SK-N-SH treated with all-trans-retinoic acid at 6 μM for 48 hours (cell line): ENCODE data around the gene DISP3.

Experiments
- ARNTL ChIP-seq: fragments of 450-650 bp; formaldehyde crosslinking; IDR thresholded peaks from 2 replicates; pipeline ENCODE4 v1.5.0; 2020; ENCODE audit warnings: low read depth, mild to moderate bottlenecking, moderate library complexity, borderline replicate concordance
- TOX ChIP-seq: fragments of 250-450 bp; sonication (Bioruptor Pico); IDR thresholded peaks from 2 replicates; pipeline ENCODE4 v1.8.0; 2021; ENCODE audit warnings: mild to moderate bottlenecking, moderate library complexity, borderline replicate concordance
- ZNF565 ChIP-seq: fragments of 450-650 bp; formaldehyde crosslinking; conservative IDR thresholded peaks from 2 replicates; pipeline ENCODE4 v1.5.0; 2020; ENCODE audit warnings: low read depth, mild to moderate bottlenecking, moderate library complexity
- TF ChIP-seq, protein P1 (sequence below): fragments of 250-450 bp; sonication (Bioruptor Pico); IDR thresholded peaks from 2 replicates; pipeline ENCODE4 v1.5.1; 2021; ENCODE audit warnings: mild to moderate bottlenecking, moderate library complexity
- TF ChIP-seq, protein P2 (sequence below): fragments of 250-450 bp; sonication (Bioruptor Pico); IDR thresholded peaks from 2 replicates; pipeline ENCODE4 v1.8.0; 2021; ENCODE audit warnings: low read depth, mild to moderate bottlenecking, moderate library complexity, borderline replicate concordance
- TF ChIP-seq, protein P3 (sequence below): fragments of 250-450 bp; sonication (Bioruptor Pico); IDR thresholded peaks from 2 replicates; pipeline ENCODE4 v1.5.0; 2020; ENCODE audit warnings: mild to moderate bottlenecking, moderate library complexity

DNA sequence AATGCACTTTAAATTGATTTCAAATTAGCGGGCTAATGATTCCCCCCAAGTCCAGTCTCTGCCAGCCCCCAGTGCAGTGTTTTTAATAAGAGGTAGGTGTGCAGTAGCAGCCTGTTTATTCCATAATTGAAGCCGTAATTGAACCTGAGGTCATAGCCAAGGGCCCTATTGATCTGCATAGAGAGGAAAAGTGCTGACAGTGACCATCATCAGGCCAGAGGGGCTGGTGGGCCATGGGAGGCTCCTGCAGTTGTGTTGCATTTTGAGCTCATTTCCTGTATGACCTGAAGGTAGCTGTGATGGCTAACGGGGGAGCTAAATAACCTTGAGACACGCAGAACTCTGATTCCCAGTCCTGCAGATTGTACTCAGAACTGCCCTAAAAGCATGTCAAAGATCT, 67.5 kb downstream of the DISP3 start:
- TF ChIP-seq ARNTL (CRISPR knock-in tag) (no peak), ZNF565 (CRISPR knock-in tag) (no peak), TOX (CRISPR knock-in tag) (no peak)
- TF ChIP-seq, protein P1, sequence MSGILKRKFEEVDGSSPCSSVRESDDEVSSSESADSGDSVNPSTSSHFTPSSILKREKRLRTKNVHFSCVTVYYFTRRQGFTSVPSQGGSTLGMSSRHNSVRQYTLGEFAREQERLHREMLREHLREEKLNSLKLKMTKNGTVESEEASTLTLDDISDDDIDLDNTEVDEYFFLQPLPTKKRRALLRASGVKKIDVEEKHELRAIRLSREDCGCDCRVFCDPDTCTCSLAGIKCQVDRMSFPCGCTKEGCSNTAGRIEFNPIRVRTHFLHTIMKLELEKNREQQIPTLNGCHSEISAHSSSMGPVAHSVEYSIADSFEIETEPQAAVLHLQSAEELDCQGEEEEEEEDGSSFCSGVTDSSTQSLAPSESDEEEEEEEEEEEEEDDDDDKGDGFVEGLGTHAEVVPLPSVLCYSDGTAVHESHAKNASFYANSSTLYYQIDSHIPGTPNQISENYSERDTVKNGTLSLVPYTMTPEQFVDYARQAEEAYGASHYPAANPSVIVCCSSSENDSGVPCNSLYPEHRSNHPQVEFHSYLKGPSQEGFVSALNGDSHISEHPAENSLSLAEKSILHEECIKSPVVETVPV: no peak
- TF ChIP-seq, protein P2, sequence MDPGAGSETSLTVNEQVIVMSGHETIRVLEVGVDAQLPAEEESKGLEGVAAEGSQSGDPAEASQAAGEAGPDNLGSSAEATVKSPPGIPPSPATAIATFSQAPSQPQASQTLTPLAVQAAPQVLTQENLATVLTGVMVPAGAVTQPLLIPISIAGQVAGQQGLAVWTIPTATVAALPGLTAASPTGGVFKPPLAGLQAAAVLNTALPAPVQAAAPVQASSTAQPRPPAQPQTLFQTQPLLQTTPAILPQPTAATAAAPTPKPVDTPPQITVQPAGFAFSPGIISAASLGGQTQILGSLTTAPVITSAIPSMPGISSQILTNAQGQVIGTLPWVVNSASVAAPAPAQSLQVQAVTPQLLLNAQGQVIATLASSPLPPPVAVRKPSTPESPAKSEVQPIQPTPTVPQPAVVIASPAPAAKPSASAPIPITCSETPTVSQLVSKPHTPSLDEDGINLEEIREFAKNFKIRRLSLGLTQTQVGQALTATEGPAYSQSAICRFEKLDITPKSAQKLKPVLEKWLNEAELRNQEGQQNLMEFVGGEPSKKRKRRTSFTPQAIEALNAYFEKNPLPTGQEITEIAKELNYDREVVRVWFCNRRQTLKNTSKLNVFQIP (CRISPR knock-in tag): no peak
- TF ChIP-seq, protein P3, sequence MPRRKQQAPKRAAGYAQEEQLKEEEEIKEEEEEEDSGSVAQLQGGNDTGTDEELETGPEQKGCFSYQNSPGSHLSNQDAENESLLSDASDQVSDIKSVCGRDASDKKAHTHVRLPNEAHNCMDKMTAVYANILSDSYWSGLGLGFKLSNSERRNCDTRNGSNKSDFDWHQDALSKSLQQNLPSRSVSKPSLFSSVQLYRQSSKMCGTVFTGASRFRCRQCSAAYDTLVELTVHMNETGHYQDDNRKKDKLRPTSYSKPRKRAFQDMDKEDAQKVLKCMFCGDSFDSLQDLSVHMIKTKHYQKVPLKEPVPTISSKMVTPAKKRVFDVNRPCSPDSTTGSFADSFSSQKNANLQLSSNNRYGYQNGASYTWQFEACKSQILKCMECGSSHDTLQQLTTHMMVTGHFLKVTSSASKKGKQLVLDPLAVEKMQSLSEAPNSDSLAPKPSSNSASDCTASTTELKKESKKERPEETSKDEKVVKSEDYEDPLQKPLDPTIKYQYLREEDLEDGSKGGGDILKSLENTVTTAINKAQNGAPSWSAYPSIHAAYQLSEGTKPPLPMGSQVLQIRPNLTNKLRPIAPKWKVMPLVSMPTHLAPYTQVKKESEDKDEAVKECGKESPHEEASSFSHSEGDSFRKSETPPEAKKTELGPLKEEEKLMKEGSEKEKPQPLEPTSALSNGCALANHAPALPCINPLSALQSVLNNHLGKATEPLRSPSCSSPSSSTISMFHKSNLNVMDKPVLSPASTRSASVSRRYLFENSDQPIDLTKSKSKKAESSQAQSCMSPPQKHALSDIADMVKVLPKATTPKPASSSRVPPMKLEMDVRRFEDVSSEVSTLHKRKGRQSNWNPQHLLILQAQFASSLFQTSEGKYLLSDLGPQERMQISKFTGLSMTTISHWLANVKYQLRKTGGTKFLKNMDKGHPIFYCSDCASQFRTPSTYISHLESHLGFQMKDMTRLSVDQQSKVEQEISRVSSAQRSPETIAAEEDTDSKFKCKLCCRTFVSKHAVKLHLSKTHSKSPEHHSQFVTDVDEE (CRISPR knock-in tag): no peak
